Activated CD8-positive, alpha-beta T cell treated with anti-CD3 and anti-CD28 coated beads for 36 hours (primary cell): ENCODE data around the gene TAF7L. TPM values are rescaled to one million over a fixed set of nuclear protein-coding genes. Genes with fewer than 3 reads are reported as not detected.

Source experiments
- ATAC-seq: fragments of 200-7000 bp; cut with Tn5 transposase; one replicate; pipeline ENCODE4 v1.10.0; 2021; ENCODE audit warnings: mild to moderate bottlenecking, moderate library complexity
- CTCF ChIA-PET: fragments of 350-600 bp; sonication (Branson Sonifier 250); formaldehyde crosslinking; loops from one replicate; lab custom pipeline; 2021; ENCODE audit warnings: antibody characterized with exemption; lab: Charles Lee
- POLR2A ChIA-PET: fragments of 350-600 bp; sonication (Branson Sonifier 250); formaldehyde crosslinking; loops from one replicate; lab custom pipeline; 2021; ENCODE audit warnings: antibody characterized with exemption; lab: Charles Lee
- DNase-seq: peaks from one replicate; pipeline ENCODE4 v3.0.0-alpha.2; 2020
- H3K27ac Mint-ChIP-seq: one replicate; pipeline ENCODE4 v1.8.0; 2021; ENCODE audit warnings: mild to moderate bottlenecking, mixed read lengths
- H3K27me3 Mint-ChIP-seq: one replicate; pipeline ENCODE4 v1.8.0; 2021; ENCODE audit warnings: mixed read lengths
- H3K36me3 Mint-ChIP-seq: one replicate; pipeline ENCODE4 v1.8.0; 2021; ENCODE audit warnings: low read depth, mixed read lengths
- H3K4me1 Mint-ChIP-seq: one replicate; pipeline ENCODE4 v1.8.0; 2021; ENCODE audit warnings: low read depth, mixed read lengths
- H3K4me3 Mint-ChIP-seq: one replicate; pipeline ENCODE4 v1.8.0; 2021; ENCODE audit warnings: mild to moderate bottlenecking, moderate library complexity, mixed read lengths
- H3K9me3 Mint-ChIP-seq: one replicate; pipeline ENCODE4 v1.8.0; 2021; ENCODE audit warnings: mixed read lengths
- CTCF ChIP-seq: fragments of 200-600 bp; IDR thresholded peaks from one replicate; pipeline ENCODE4 v1.8.0; 2022; ENCODE audit warnings: antibody characterized with exemption, mild to moderate bottlenecking
- intact Hi-C: fragments of 100-400 bp; cut with micrococcal nuclease; formaldehyde crosslinking; loops from one replicate; pipeline ENCODE4 v1.10.0; 2022
- total RNA-seq, 2 experiments: library from RNA; stranded (reverse); gene quantifications; one replicate each; pipeline ENCODE4 v1.2.3, GENCODE V29; 2021

Gene TAF7L
- total RNA-seq, 2 experiments from 2014 or later: not detected

- no peaks in the 10 kb centered on the region for H3K36me3 Mint-ChIP-seq
- H3K4me1 Mint-ChIP-seq: no peaks in the 10 kb centered on the region
- ChIA-PET POLR2A (no interaction called here), CTCF (interaction anchor here (0.6 to 1.2 kb wide), 2 partner anchors 161 to 358 kb away, joined by 3 read pairs; no protein-coding TSS in a partner anchor)
- H3K27ac Mint-ChIP-seq: no peak overlapping the region
- intact Hi-C loops: no loop called here
- peak; percentile 68 for ATAC-seq
- no peaks in the 10 kb centered on the region for H3K9me3 Mint-ChIP-seq
- H3K27me3 Mint-ChIP-seq: peaks cover 3% of the 10 kb centered on the region
- DNase-seq: peak; percentile 13
- peak; percentile 54 for TF ChIP-seq CTCF
- no peak overlapping the region for H3K4me3 Mint-ChIP-seq
Measured at GRCh38 chrX:101287402-101287801, 3.7 kb downstream of the TAF7L start.

GRCh38 chrX:101276238-101276637, 14.9 kb downstream of the TAF7L start:
- H3K27me3 Mint-ChIP-seq: no peaks in the 10 kb centered on the region
- ATAC-seq (no peak), DNase-seq (no peak)
- CTCF ChIA-PET: no interaction called here
- no peaks in the 10 kb centered on the region for H3K9me3 Mint-ChIP-seq
- intact Hi-C loops: no loop called here
- POLR2A ChIA-PET: no interaction called here
- no peak for TF ChIP-seq CTCF
- no peak overlapping the region for H3K4me3 Mint-ChIP-seq
- H3K27ac Mint-ChIP-seq: no peak overlapping the region
- no peaks in the 10 kb centered on the region for H3K36me3 Mint-ChIP-seq
- H3K4me1 Mint-ChIP-seq: no peaks in the 10 kb centered on the region

GRCh38 chrX:101274198-101274597, 16.9 kb downstream of the TAF7L start:
- H3K27ac Mint-ChIP-seq: no peak overlapping the region
- no peaks in the 10 kb centered on the region for H3K4me1 Mint-ChIP-seq
- POLR2A ChIA-PET: no interaction called here
- no peaks in the 10 kb centered on the region for H3K27me3 Mint-ChIP-seq
- ATAC-seq: no peak
- CTCF ChIA-PET: no interaction called here
- no peak overlapping the region for H3K4me3 Mint-ChIP-seq
- no peak for TF ChIP-seq CTCF
- DNase-seq: no peak
- H3K36me3 Mint-ChIP-seq: no peaks in the 10 kb centered on the region
- no peaks in the 10 kb centered on the region for H3K9me3 Mint-ChIP-seq
- intact Hi-C loops: no loop called here

GRCh38 chrX:101265869-101266428, 25.2 kb downstream of the TAF7L start:
- H3K4me3 Mint-ChIP-seq: no peak overlapping the region
- no peaks in the 10 kb centered on the region for H3K27me3 Mint-ChIP-seq
- H3K4me1 Mint-ChIP-seq: no peaks in the 10 kb centered on the region
- intact Hi-C loops: no loop called here
- ChIA-PET POLR2A (no interaction called here), CTCF (no interaction called here)
- ATAC-seq (no peak), DNase-seq (no peak)
- no peak for TF ChIP-seq CTCF
- no peaks in the 10 kb centered on the region for H3K9me3 Mint-ChIP-seq
- H3K36me3 Mint-ChIP-seq: no peaks in the 10 kb centered on the region
- H3K27ac Mint-ChIP-seq: no peak overlapping the region

GRCh38 chrX:101263766-101264165, 27.4 kb downstream of the TAF7L start:
- no peaks in the 10 kb centered on the region for H3K36me3 Mint-ChIP-seq
- intact Hi-C loops: no loop called here
- DNase-seq (no peak), ATAC-seq (no peak)
- no peaks in the 10 kb centered on the region for H3K9me3 Mint-ChIP-seq
- no peaks in the 10 kb centered on the region for H3K27me3 Mint-ChIP-seq
- H3K4me3 Mint-ChIP-seq: no peak overlapping the region
- ChIA-PET POLR2A (no interaction called here), CTCF (no interaction called here)
- H3K4me1 Mint-ChIP-seq: no peaks in the 10 kb centered on the region
- no peak overlapping the region for H3K27ac Mint-ChIP-seq
- no peak for TF ChIP-seq CTCF
